Liver (tissue), 9 donors: Measurements from ENCODE around the gene ETNK1. TPM values are rescaled to one million over a fixed set of nuclear protein-coding genes. Genes with fewer than 3 reads are reported as not detected.

Experiments used
- DNase-seq: peaks from one replicate; pipeline ENCODE4 v3.0.0-alpha.2; 2017; ENCODE audit warnings: low spot score
- H3K27ac ChIP-seq, 2 donors: one replicate each; pipeline ENCODE4 v1.7.0; 2013; ENCODE audit warnings: inconsistent platforms in 2 of 2, low read length in 2 of 2, control low read depth in 1 of 2, low read depth in 1 of 2, mild to moderate bottlenecking in 1 of 2
- H3K27me3 ChIP-seq, 4 donors: one replicate each; pipeline versions ENCODE4 v1.6.1 to v1.7.0; 2013; ENCODE audit warnings: low read length in 3 of 4, inconsistent platforms in 1 of 4, mild to moderate bottlenecking in 1 of 4, moderate library complexity in 1 of 4; ENCODE audit not compliant: control insufficient read depth in 4 of 4, insufficient read depth in 4 of 4
- H3K36me3 ChIP-seq, 4 donors: one replicate each; pipeline versions ENCODE4 v1.6.1 to v1.7.0; 2013; ENCODE audit warnings: low read length in 3 of 4, mild to moderate bottlenecking in 3 of 4, low read depth in 1 of 4, moderate library complexity in 1 of 4; ENCODE audit not compliant: control insufficient read depth in 4 of 4, insufficient read depth in 3 of 4
- H3K4me1 ChIP-seq, 4 donors: one replicate each; pipeline versions ENCODE4 v1.6.1 to v1.7.0; 2013; ENCODE audit warnings: low read length in 3 of 4, mild to moderate bottlenecking in 3 of 4, moderate library complexity in 1 of 4; ENCODE audit not compliant: control insufficient read depth in 4 of 4, insufficient read depth in 4 of 4
- H3K4me3 ChIP-seq, 3 donors: one replicate each; pipeline versions ENCODE4 v1.6.1 to v1.7.0; 2013; ENCODE audit warnings: low read length in 3 of 3, control low read depth in 1 of 3, low read depth in 1 of 3, mild to moderate bottlenecking in 1 of 3
- H3K9ac ChIP-seq, 2 donors: one replicate each; pipeline ENCODE4 v1.7.0; 2013; ENCODE audit warnings: low read length in 2 of 2, mild to moderate bottlenecking in 2 of 2, moderate library complexity in 2 of 2, control low read depth in 1 of 2, low read depth in 1 of 2
- H3K9me3 ChIP-seq, 4 donors: one replicate each; pipeline versions ENCODE4 v1.6.1 to v1.7.0; 2013; ENCODE audit warnings: low read length in 3 of 4; ENCODE audit not compliant: control insufficient read depth in 4 of 4
- FOXA2 ChIP-seq: IDR thresholded peaks from 2 replicates; pipeline ENCODE4 v1.6.1; 2016; ENCODE audit warnings: antibody characterized with exemption
- GABPA ChIP-seq, 2 donors: IDR thresholded peaks in 1 of 2; conservative IDR thresholded peaks in 1 of 2; 2 replicates each; pipeline ENCODE4 v1.6.1; 2016; ENCODE audit warnings: antibody characterized with exemption in 2 of 2, mild to moderate bottlenecking in 1 of 2, moderate library complexity in 1 of 2
- HNF4A ChIP-seq, 2 donors: conservative IDR thresholded peaks; 2 replicates each; pipeline ENCODE4 v1.6.1; 2016; ENCODE audit warnings: antibody characterized with exemption in 2 of 2, mild to moderate bottlenecking in 2 of 2
- HNF4G ChIP-seq: IDR thresholded peaks from 2 replicates; pipeline ENCODE4 v1.6.1; 2016; ENCODE audit warnings: antibody characterized with exemption
- JUND ChIP-seq, 2 donors: IDR thresholded peaks; 2 replicates each; pipeline ENCODE4 v1.6.1; 2016; ENCODE audit warnings: antibody characterized with exemption in 2 of 2
- NR2F2 ChIP-seq: IDR thresholded peaks from 2 replicates; pipeline ENCODE4 v1.6.1; 2016; ENCODE audit warnings: antibody characterized with exemption
- RAD21 ChIP-seq, 2 donors: IDR thresholded peaks; 2 replicates each; pipeline ENCODE4 v1.6.1; 2016; ENCODE audit warnings: antibody characterized with exemption in 2 of 2, mild to moderate bottlenecking in 2 of 2
- RXRA ChIP-seq, 2 donors: IDR thresholded peaks; 2 replicates each; pipeline ENCODE4 v1.6.1; 2017 to 2018; ENCODE audit warnings: antibody characterized with exemption in 2 of 2, mild to moderate bottlenecking in 1 of 2
- SP1 ChIP-seq: IDR thresholded peaks from 2 replicates; pipeline ENCODE4 v1.6.1; 2018; ENCODE audit warnings: antibody characterized with exemption, mild to moderate bottlenecking
- TAF1 ChIP-seq: conservative IDR thresholded peaks from 2 replicates; pipeline ENCODE4 v1.6.1; 2016; ENCODE audit warnings: antibody characterized with exemption, mild to moderate bottlenecking
- YY1 ChIP-seq: IDR thresholded peaks from 2 replicates; pipeline ENCODE4 v1.6.1; 2016; ENCODE audit warnings: antibody characterized with exemption, mild to moderate bottlenecking
- WGBS: extraction: QIAGEN DNeasy Blood & Tissue Kit; methylation state at CpG from one replicate; pipeline ENCODE4 v1.1.7; 2013; 5-methylcytosine and 5-hydroxymethylcytosine counted together
- polyA plus RNA-seq, 2 donors: library from polyadenylated mRNA; stranded (reverse) in 1 of 2; unstranded in 1 of 2; fragments of 200-250 nt in 1 of 2; fragments of >200 nt in 1 of 2; fragmentation: Nextera tagmentation in 1 of 2; extraction: Ambion mirVana in 1 of 2; gene quantifications; one replicate each; pipeline versions ENCODE4 v1.2.1 to v1.2.3, GENCODE V29; 2013 to 2015
- total RNA-seq, 2 donors: library from RNA; depleted of rRNA; stranded (reverse); fragments of >200 nt; gene quantifications; one replicate each; pipeline ENCODE4 v1.2.3, GENCODE V29; 2014
- TF ChIP-seq, protein P1 (sequence below): IDR thresholded peaks from 2 replicates; pipeline ENCODE4 v1.6.1; 2016; ENCODE audit warnings: antibody characterized with exemption, mild to moderate bottlenecking
- TF ChIP-seq, protein P2 (sequence below): IDR thresholded peaks from 2 replicates; pipeline ENCODE4 v1.6.1; 2016; ENCODE audit warnings: antibody characterized with exemption
- TF ChIP-seq, protein P3 (sequence below): fragments of 150-350 bp; IDR thresholded peaks from 2 replicates; pipeline ENCODE4 v1.5.1; 2017; ENCODE audit warnings: improper control_type of control experiment, low read depth, low read length; ENCODE audit not compliant: missing input control
- TF ChIP-seq, protein P4 (sequence below): IDR thresholded peaks from 2 replicates; pipeline ENCODE4 v1.6.1; 2016; ENCODE audit warnings: antibody characterized with exemption
- donor health status: healthy.
- donor health status: healthy.
- donor health status: healthy.
- donor health status: healthy.
- donor health status: healthy.

The ETNK1 gene
- total and polyA plus RNA-seq, 4 donors = 15.6 to 51.4 (median 27.0) TPM

DNA sequence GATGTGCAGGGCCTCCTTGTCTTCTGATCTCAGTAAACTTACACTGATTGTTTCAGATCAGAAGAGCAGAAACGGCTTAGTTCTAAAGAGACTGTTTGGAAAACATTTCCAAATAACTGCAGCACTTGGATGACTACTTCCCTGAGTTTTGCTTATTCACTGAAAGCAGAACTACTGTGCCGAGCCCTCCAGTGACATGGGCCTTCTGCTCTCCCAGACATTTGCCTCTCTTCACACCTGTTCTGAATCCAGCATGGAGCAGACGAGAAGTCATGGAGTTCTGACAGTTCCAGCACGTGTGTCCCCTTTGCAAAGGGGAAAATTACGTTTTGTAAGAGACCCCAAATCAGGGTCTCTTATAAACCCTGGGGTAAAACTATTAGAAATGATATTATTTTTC is 31.4 kb downstream of the ETNK1 start:
- no peak overlapping the region for H3K27ac ChIP-seq
- H3K9ac ChIP-seq = no peak overlapping the region
- H3K27me3 ChIP-seq = no peaks in the 10 kb centered on the region
- DNase-seq = no peak
- no peak for TF ChIP-seq RXRA (IDR thresholded peaks at IDR 0.05)
- no peak for TF ChIP-seq HNF4G
- TF ChIP-seq, protein P1, sequence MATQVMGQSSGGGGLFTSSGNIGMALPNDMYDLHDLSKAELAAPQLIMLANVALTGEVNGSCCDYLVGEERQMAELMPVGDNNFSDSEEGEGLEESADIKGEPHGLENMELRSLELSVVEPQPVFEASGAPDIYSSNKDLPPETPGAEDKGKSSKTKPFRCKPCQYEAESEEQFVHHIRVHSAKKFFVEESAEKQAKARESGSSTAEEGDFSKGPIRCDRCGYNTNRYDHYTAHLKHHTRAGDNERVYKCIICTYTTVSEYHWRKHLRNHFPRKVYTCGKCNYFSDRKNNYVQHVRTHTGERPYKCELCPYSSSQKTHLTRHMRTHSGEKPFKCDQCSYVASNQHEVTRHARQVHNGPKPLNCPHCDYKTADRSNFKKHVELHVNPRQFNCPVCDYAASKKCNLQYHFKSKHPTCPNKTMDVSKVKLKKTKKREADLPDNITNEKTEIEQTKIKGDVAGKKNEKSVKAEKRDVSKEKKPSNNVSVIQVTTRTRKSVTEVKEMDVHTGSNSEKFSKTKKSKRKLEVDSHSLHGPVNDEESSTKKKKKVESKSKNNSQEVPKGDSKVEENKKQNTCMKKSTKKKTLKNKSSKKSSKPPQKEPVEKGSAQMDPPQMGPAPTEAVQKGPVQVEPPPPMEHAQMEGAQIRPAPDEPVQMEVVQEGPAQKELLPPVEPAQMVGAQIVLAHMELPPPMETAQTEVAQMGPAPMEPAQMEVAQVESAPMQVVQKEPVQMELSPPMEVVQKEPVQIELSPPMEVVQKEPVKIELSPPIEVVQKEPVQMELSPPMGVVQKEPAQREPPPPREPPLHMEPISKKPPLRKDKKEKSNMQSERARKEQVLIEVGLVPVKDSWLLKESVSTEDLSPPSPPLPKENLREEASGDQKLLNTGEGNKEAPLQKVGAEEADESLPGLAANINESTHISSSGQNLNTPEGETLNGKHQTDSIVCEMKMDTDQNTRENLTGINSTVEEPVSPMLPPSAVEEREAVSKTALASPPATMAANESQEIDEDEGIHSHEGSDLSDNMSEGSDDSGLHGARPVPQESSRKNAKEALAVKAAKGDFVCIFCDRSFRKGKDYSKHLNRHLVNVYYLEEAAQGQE = no peak
- no peak for TF ChIP-seq FOXA2
- no peak for TF ChIP-seq NR2F2
- TF ChIP-seq, protein P2, sequence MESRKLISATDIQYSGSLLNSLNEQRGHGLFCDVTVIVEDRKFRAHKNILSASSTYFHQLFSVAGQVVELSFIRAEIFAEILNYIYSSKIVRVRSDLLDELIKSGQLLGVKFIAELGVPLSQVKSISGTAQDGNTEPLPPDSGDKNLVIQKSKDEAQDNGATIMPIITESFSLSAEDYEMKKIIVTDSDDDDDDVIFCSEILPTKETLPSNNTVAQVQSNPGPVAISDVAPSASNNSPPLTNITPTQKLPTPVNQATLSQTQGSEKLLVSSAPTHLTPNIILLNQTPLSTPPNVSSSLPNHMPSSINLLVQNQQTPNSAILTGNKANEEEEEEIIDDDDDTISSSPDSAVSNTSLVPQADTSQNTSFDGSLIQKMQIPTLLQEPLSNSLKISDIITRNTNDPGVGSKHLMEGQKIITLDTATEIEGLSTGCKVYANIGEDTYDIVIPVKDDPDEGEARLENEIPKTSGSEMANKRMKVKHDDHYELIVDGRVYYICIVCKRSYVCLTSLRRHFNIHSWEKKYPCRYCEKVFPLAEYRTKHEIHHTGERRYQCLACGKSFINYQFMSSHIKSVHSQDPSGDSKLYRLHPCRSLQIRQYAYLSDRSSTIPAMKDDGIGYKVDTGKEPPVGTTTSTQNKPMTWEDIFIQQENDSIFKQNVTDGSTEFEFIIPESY = no peak
- TF ChIP-seq RAD21 (IDR thresholded peaks at IDR 0.05) = no peak
- TF ChIP-seq, protein P3, sequence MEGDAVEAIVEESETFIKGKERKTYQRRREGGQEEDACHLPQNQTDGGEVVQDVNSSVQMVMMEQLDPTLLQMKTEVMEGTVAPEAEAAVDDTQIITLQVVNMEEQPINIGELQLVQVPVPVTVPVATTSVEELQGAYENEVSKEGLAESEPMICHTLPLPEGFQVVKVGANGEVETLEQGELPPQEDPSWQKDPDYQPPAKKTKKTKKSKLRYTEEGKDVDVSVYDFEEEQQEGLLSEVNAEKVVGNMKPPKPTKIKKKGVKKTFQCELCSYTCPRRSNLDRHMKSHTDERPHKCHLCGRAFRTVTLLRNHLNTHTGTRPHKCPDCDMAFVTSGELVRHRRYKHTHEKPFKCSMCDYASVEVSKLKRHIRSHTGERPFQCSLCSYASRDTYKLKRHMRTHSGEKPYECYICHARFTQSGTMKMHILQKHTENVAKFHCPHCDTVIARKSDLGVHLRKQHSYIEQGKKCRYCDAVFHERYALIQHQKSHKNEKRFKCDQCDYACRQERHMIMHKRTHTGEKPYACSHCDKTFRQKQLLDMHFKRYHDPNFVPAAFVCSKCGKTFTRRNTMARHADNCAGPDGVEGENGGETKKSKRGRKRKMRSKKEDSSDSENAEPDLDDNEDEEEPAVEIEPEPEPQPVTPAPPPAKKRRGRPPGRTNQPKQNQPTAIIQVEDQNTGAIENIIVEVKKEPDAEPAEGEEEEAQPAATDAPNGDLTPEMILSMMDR = no peak
- H3K4me1 ChIP-seq = no peaks in the 10 kb centered on the region
- peaks cover 0 to 5% (median 1%) of the 10 kb centered on the region in 4 donors for H3K36me3 ChIP-seq
- H3K4me3 ChIP-seq = no peak overlapping the region
- 88% methylated on average over 5 of the region's 5 CpGs for WGBS
- no peaks in the 10 kb centered on the region for H3K9me3 ChIP-seq

DNA sequence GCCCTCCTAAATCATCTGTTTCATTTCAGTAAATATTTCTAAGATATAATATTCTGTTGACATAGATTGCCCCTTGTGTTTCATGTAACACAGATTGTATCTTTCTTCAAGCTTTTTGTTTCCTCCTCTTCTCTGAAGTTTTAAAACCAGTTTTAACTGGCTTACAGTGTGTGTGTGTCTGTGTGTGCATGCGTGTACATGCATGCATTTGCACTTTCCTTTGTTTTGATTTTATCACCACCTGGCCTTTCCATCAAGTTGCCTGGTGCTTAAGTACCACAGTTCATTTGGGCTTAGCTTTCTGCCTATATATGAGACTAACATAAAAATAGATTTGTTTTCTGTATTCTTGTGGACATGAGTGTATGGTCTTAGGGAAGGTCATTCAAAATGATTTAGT is 31.9 kb downstream of the ETNK1 start:
- H3K36me3 ChIP-seq = peaks cover 0 to 8% (median 1%) of the 10 kb centered on the region in 4 donors
- H3K27me3 ChIP-seq = no peaks in the 10 kb centered on the region
- no peak for DNase-seq
- no peaks in the 10 kb centered on the region for H3K4me1 ChIP-seq
- WGBS = 97% methylated on average over 1 of the region's 1 CpG
- no peak overlapping the region for H3K4me3 ChIP-seq
- H3K27ac ChIP-seq = no peak overlapping the region
- no peak overlapping the region for H3K9ac ChIP-seq
- no peaks in the 10 kb centered on the region for H3K9me3 ChIP-seq
- TF ChIP-seq, protein P4, sequence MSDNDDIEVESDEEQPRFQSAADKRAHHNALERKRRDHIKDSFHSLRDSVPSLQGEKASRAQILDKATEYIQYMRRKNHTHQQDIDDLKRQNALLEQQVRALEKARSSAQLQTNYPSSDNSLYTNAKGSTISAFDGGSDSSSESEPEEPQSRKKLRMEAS = no peak
- TF ChIP-seq YY1 = no peak
- no peak for TF ChIP-seq NR2F2
- no peak for TF ChIP-seq SP1
- TF ChIP-seq, protein P1 = no peak
- no peak for TF ChIP-seq TAF1
- TF ChIP-seq HNF4G = no peak
- TF ChIP-seq, protein P2 = no peak
- TF ChIP-seq JUND (IDR thresholded peaks at IDR 0.05) = no peak
- no peak for TF ChIP-seq FOXA2
- TF ChIP-seq, protein P3 = no peak
- TF ChIP-seq GABPA (IDR thresholded peaks at IDR 0.05 in 1 of 2, conservative IDR thresholded peaks at IDR 0.05 in 1 of 2) = no peak
- no peak for TF ChIP-seq HNF4A (conservative IDR thresholded peaks at IDR 0.05)
